GM23338 (cell line): Measurements from ENCODE around the gene PPP6R3. TPM values are rescaled to one million over a fixed set of nuclear protein-coding genes. Genes with fewer than 3 reads are reported as not detected.

Experiments
- ATAC-seq: fragments of 200-7000 bp; cut with Tn5 transposase; 3 replicates; pipeline ENCODE4 v1.9.1; 2020
- DNase-seq: peaks from one replicate; pipeline ENCODE4 v3.0.0-alpha.2; 2015; ENCODE audit warnings: low spot score
- H2AFZ ChIP-seq: fragments of 200-600 bp; sonication (generic); 2 replicates; pipeline ENCODE4 v1.8.0; 2016; ENCODE audit warnings: antibody characterized with exemption, mild to moderate bottlenecking, moderate library complexity
- H3F3A ChIP-seq: fragments of 200-600 bp; sonication (generic); replicated peaks from 2 replicates; pipeline ENCODE4 v1.8.0; 2017; ENCODE audit warnings: antibody characterized with exemption, mixed run types, low read depth
- H3K27ac ChIP-seq: fragments of 200-600 bp; sonication (generic); 2 replicates; pipeline ENCODE4 v1.6.1; 2016; ENCODE audit warnings: low read depth
- H3K27me3 ChIP-seq: fragments of 200-600 bp; sonication (generic); 2 replicates; pipeline ENCODE4 v1.8.0; 2016; ENCODE audit warnings: mild to moderate bottlenecking, mixed run types, moderate library complexity; ENCODE audit not compliant: insufficient read depth
- H3K36me3 ChIP-seq: fragments of 200-600 bp; sonication (generic); 2 replicates; pipeline ENCODE4 v1.8.0; 2016; ENCODE audit warnings: mild to moderate bottlenecking; ENCODE audit not compliant: insufficient read depth
- H3K4me1 ChIP-seq: fragments of 200-600 bp; sonication (generic); 2 replicates; pipeline ENCODE4 v1.8.0; 2016; ENCODE audit warnings: mild to moderate bottlenecking, moderate library complexity; ENCODE audit not compliant: insufficient read depth
- H3K4me2 ChIP-seq: fragments of 200-600 bp; sonication (generic); 2 replicates; pipeline ENCODE4 v1.7.1; 2017; ENCODE audit warnings: mixed run types
- H3K4me3 ChIP-seq: fragments of 200-600 bp; sonication (generic); 2 replicates; pipeline ENCODE4 v1.6.1; 2016; ENCODE audit warnings: mixed run types
- H3K79me2 ChIP-seq: fragments of 200-600 bp; sonication (generic); replicated peaks from 2 replicates; pipeline ENCODE4 v1.8.0; 2017; ENCODE audit warnings: mild to moderate bottlenecking; ENCODE audit not compliant: insufficient read depth
- H3K9me2 ChIP-seq: fragments of 200-600 bp; sonication (generic); 2 replicates; pipeline ENCODE4 v1.8.0; 2017; ENCODE audit not compliant: insufficient read depth
- H4K20me1 ChIP-seq: fragments of 200-600 bp; sonication (generic); replicated peaks from 2 replicates; pipeline ENCODE4 v1.8.0; 2017; ENCODE audit warnings: mild to moderate bottlenecking; ENCODE audit not compliant: insufficient read depth
- H3K27ac Mint-ChIP-seq: 2 replicates; pipeline ENCODE4 v1.8.0; 2020; ENCODE audit warnings: inconsistent platforms, mild to moderate bottlenecking, moderate library complexity, mixed read lengths
- H3K27me3 Mint-ChIP-seq: 3 replicates; pipeline ENCODE4 v1.8.0; 2022; ENCODE audit warnings: low read depth, mild to moderate bottlenecking, moderate library complexity, mixed read lengths, inconsistent platforms; ENCODE audit not compliant: insufficient read depth, poor library complexity
- H3K36me3 Mint-ChIP-seq: 3 replicates; pipeline ENCODE4 v1.8.0; 2021; ENCODE audit warnings: low read depth, mild to moderate bottlenecking, inconsistent platforms, moderate library complexity, mixed read lengths
- H3K4me1 Mint-ChIP-seq: 3 replicates; pipeline ENCODE4 v1.8.0; 2020; ENCODE audit warnings: mild to moderate bottlenecking, inconsistent platforms, mixed read lengths
- H3K4me3 Mint-ChIP-seq: 3 replicates; pipeline ENCODE4 v1.8.0; 2021; ENCODE audit warnings: moderate library complexity, mild to moderate bottlenecking, inconsistent platforms, mixed read lengths
- H3K9me3 Mint-ChIP-seq: 3 replicates; pipeline ENCODE4 v1.8.0; 2020; ENCODE audit warnings: moderate library complexity, mild to moderate bottlenecking, inconsistent platforms, mixed read lengths
- CREB1 ChIP-seq: fragments of 250-450 bp; sonication (Bioruptor Pico); IDR thresholded peaks from 2 replicates; pipeline ENCODE4 v1.5.0; 2020; ENCODE audit warnings: low read depth, mild to moderate bottlenecking, moderate library complexity
- CTCF ChIP-seq, 2 experiments: fragments of 200-600 bp in 1 of 2; sonication (generic) in 1 of 2; conservative IDR thresholded peaks; 2 replicates each; pipeline versions ENCODE4 v1.5.1 to v1.6.1; 2016 to 2017; ENCODE audit warnings: antibody characterized with exemption in 2 of 2, low read depth in 2 of 2, mild to moderate bottlenecking in 2 of 2, moderate library complexity in 1 of 2
- ETS1 ChIP-seq: IDR thresholded peaks from 2 replicates; pipeline ENCODE4 v1.6.1; 2016; ENCODE audit warnings: antibody characterized with exemption
- EZH2 ChIP-seq: fragments of 200-600 bp; sonication (generic); IDR thresholded peaks from one replicate; pipeline ENCODE4 v1.8.0; 2017; ENCODE audit warnings: antibody characterized with exemption, mild to moderate bottlenecking, low read depth; ENCODE audit not compliant: unreplicated experiment
- JUNB ChIP-seq: IDR thresholded peaks from one replicate; pipeline ENCODE4 v1.6.1; 2016; ENCODE audit warnings: antibody characterized with exemption; ENCODE audit not compliant: unreplicated experiment
- NANOG ChIP-seq: IDR thresholded peaks from 2 replicates; pipeline ENCODE4 v1.6.1; 2016; ENCODE audit warnings: antibody characterized with exemption, borderline replicate concordance
- POLR2AphosphoS5 ChIP-seq: IDR thresholded peaks from 2 replicates; pipeline ENCODE4 v1.6.1; 2016; ENCODE audit warnings: antibody characterized with exemption, low read depth
- REST ChIP-seq: IDR thresholded peaks from one replicate; pipeline ENCODE4 v1.6.1; 2018; ENCODE audit warnings: antibody characterized with exemption; ENCODE audit not compliant: unreplicated experiment
- STAT1 ChIP-seq: IDR thresholded peaks from one replicate; pipeline ENCODE4 v1.6.1; 2016; ENCODE audit warnings: antibody characterized with exemption; ENCODE audit not compliant: unreplicated experiment
- ZNF114 ChIP-seq: fragments of 250-450 bp; sonication (Bioruptor Pico); IDR thresholded peaks from 2 replicates; pipeline ENCODE4 v1.5.0; 2020; ENCODE audit warnings: mild to moderate bottlenecking, moderate library complexity
- ZNF331 ChIP-seq: fragments of 250-450 bp; sonication (Bioruptor Pico); IDR thresholded peaks from 2 replicates; pipeline ENCODE4 v1.5.0; 2020; ENCODE audit warnings: low read depth, mild to moderate bottlenecking, moderate library complexity
- polyA plus RNA-seq: library from polyadenylated mRNA; unstranded; fragments of >200 nt; fragmentation: Nextera tagmentation; extraction: Ambion mirVana; gene quantifications from 2 replicates; pipeline ENCODE4 v1.2.1, GENCODE V29; 2016
- total RNA-seq: library from RNA; depleted of rRNA; stranded (reverse); fragments of >200 nt; shearing (Covaris generic); gene quantifications from 2 replicates; pipeline ENCODE4 v1.2.3, GENCODE V29; 2014

PPP6R3 gene
- total and polyA plus RNA-seq, 2 experiments from 2014 or later = 170 to 268 TPM

GRCh38 chr11:68598816-68599653, 138.5 kb downstream of the PPP6R3 start:
- Mint-ChIP-seq H3K36me3 (peaks cover 85% of the 10 kb centered on the region), H3K4me1 (no peaks in the 10 kb centered on the region), H3K9me3 (no peaks in the 10 kb centered on the region), H3K27me3 (peaks cover 5% of the 10 kb centered on the region), H3K27ac (no peak overlapping the region), H3K4me3 (no peak overlapping the region)
- peak; percentile 52 for ATAC-seq
- no peaks in the 10 kb centered on the region for H3K9me2 ChIP-seq
- peaks cover 15% of the 10 kb centered on the region for H4K20me1 ChIP-seq
- TF ChIP-seq EZH2 (no peak), REST (no peak), CREB1 (CRISPR knock-in tag) (no peak), NANOG (no peak), ETS1 (no peak)
- no peak overlapping the region for H3K4me2 ChIP-seq
- H3K4me3 ChIP-seq = no peak overlapping the region
- no peak overlapping the region; the same call in 1 of the 2 replicates for H3K27ac ChIP-seq
- no peaks in the 10 kb centered on the region for H3K4me1 ChIP-seq
- H3K27me3 ChIP-seq = no peaks in the 10 kb centered on the region
- H3F3A ChIP-seq = 0 out of 2 replicates have a peak, but pooled peaks cover 8% of the 10 kb centered on the region
- no peak overlapping the region for H2AFZ ChIP-seq
- DNase-seq = no peak
- H3K36me3 ChIP-seq = peaks cover 57% of the 10 kb centered on the region
- peaks cover 9% of the 10 kb centered on the region; the same call in 1 of the 2 replicates for H3K79me2 ChIP-seq

GRCh38 chr11:68601147-68601546, 140.6 kb downstream of the PPP6R3 start:
- DNase-seq = no peak
- H3K4me3 ChIP-seq = no peak overlapping the region
- Mint-ChIP-seq H3K27me3 (peaks cover 4% of the 10 kb centered on the region), H3K36me3 (peaks cover 88% of the 10 kb centered on the region), H3K9me3 (no peaks in the 10 kb centered on the region), H3K4me3 (no peak overlapping the region), H3K27ac (no peak overlapping the region), H3K4me1 (no peaks in the 10 kb centered on the region)
- H3F3A ChIP-seq = 0 out of 2 replicates have a peak, but pooled peaks cover 5% of the 10 kb centered on the region
- ATAC-seq = no peak
- no peaks in the 10 kb centered on the region for H3K27me3 ChIP-seq
- H2AFZ ChIP-seq = no peak overlapping the region
- H3K27ac ChIP-seq = no peak overlapping the region
- peaks cover 65% of the 10 kb centered on the region for H3K36me3 ChIP-seq
- H3K9me2 ChIP-seq = no peaks in the 10 kb centered on the region
- H3K4me1 ChIP-seq = no peaks in the 10 kb centered on the region
- H3K4me2 ChIP-seq = no peak overlapping the region
- H4K20me1 ChIP-seq = peaks cover 15% of the 10 kb centered on the region
- H3K79me2 ChIP-seq = peaks cover 11% of the 10 kb centered on the region; the same call in 1 of the 2 replicates
- TF ChIP-seq STAT1 (no peak), NANOG (no peak), ETS1 (no peak), ZNF114 (CRISPR knock-in tag) (no peak), CTCF (conservative IDR thresholded peaks at IDR 0.05; ENCODE audit: low read depth in 2 of 2) (no peak), POLR2AphosphoS5 (no peak), ZNF331 (no peak), JUNB (no peak), REST (no peak), EZH2 (no peak), CREB1 (CRISPR knock-in tag) (no peak)
